HEK293 (cell line): ENCODE data around the gene FAHD2A.

ENCODE experiments used
- ATF2 ChIP-seq: fragments of 450-650 bp; formaldehyde crosslinking; IDR thresholded peaks from 2 replicates; pipeline ENCODE4 v1.5.1; 2016; ENCODE audit warnings: missing biosample characterization, missing genetic modification characterization, low read depth
- CTCF ChIP-seq: fragments of 450-650 bp; formaldehyde crosslinking; IDR thresholded peaks from 2 replicates; pipeline ENCODE4 v1.5.1; 2016; ENCODE audit warnings: missing biosample characterization, missing genetic modification characterization
- SP3 ChIP-seq: fragments of 450-650 bp; formaldehyde crosslinking; IDR thresholded peaks from 2 replicates; pipeline ENCODE4 v1.5.1; 2016; ENCODE audit warnings: missing biosample characterization, missing genetic modification characterization
- ZNF404 ChIP-seq: fragments of 450-650 bp; formaldehyde crosslinking; IDR thresholded peaks from 2 replicates; pipeline ENCODE4 v1.5.1; 2017; ENCODE audit warnings: missing biosample characterization, missing genetic modification characterization
- ZNF658 ChIP-seq: fragments of 450-650 bp; formaldehyde crosslinking; IDR thresholded peaks from 2 replicates; pipeline ENCODE4; 2016; ENCODE audit warnings: missing biosample characterization, missing genetic modification characterization
- ZNF660 ChIP-seq: fragments of 450-650 bp; IDR thresholded peaks from 2 replicates; pipeline ENCODE4 v1.5.1; 2018; ENCODE audit warnings: missing biosample characterization, mild to moderate bottlenecking, missing genetic modification characterization
- ZSCAN30 ChIP-seq: fragments of 450-650 bp; IDR thresholded peaks from 2 replicates; pipeline ENCODE4 v1.5.1; 2018; ENCODE audit warnings: missing biosample characterization, mild to moderate bottlenecking, missing genetic modification characterization, moderate library complexity

- TF ChIP-seq ZSCAN30 (tag by site-specific recombination) (no peak), SP3 (tag by site-specific recombination) (no peak), ZNF660 (no peak), CTCF (tag by site-specific recombination) (no peak), ZNF658 (tag by site-specific recombination) (no peak), ATF2 (tag by site-specific recombination) (no peak), ZNF404 (tag by site-specific recombination) (no peak)
Measured at GRCh38 chr2:95382192-95382591, 20.3 kb upstream of the FAHD2A start.
